VCaP (cell line): ENCODE data around the gene HTR1D.
A peak's percentile ranks its signal among the peaks of the same experiment; 100 is the strongest.
"Not testable (repeated sequence)": the region's sequence is repeated elsewhere in the genome, so short reads cannot be mapped to it uniquely, and the experiment has no call there.

ENCODE experiments used
- H3K27ac ChIP-seq: fragments of 450-650 bp; 2 replicates; pipeline ENCODE4 v1.5.1; 2017
- TF ChIP-seq, protein P1 (sequence below): fragments of 450-650 bp; conservative IDR thresholded peaks from 2 replicates; pipeline ENCODE4 v1.5.1; 2017; ENCODE audit warnings: mild to moderate bottlenecking, moderate library complexity

HTR1D gene

DNA sequence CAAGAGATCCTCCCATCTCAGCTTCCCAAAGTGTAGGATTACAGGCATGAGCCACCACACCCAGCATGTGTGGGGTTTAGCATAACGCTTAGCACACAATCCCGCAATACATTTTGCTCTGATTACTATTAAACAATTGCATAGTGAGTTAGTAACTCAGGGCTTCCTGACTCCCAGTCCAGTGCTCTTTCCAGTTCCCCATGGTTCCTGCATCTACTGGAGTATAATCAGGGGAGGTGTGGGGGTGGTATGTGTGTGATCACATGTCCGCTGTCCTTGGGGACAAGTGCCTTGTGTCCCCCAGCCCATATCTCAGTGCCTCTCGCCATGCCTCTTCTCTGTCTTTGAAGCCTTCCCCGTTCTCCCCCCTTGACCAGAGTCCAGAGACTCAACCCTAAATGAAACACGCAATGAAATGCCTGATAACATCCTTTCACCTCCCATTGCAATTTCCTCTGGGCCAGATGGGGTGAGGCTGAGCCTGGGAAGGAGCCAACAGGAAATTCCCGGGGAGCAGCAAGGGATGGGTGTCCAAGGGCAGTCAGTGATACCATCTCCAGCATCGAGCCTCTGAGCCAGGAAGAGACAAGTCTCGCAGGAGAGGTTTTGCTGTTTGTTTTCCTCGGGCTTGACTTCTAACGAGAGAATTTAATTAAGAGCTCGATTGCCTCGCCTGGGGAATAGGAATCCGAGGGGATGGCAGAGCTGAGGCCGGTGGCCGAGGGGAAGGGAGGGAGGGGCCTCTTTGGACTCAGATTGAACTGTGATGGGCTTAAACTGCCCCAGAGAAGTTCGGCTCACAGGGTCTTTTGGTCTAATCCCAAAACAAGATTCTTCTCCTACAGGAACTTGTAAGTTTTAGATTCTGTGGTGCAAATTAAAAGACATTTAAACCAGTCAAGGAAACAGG is 7.7 kb upstream of the HTR1D start:
- TF ChIP-seq, protein P1, sequence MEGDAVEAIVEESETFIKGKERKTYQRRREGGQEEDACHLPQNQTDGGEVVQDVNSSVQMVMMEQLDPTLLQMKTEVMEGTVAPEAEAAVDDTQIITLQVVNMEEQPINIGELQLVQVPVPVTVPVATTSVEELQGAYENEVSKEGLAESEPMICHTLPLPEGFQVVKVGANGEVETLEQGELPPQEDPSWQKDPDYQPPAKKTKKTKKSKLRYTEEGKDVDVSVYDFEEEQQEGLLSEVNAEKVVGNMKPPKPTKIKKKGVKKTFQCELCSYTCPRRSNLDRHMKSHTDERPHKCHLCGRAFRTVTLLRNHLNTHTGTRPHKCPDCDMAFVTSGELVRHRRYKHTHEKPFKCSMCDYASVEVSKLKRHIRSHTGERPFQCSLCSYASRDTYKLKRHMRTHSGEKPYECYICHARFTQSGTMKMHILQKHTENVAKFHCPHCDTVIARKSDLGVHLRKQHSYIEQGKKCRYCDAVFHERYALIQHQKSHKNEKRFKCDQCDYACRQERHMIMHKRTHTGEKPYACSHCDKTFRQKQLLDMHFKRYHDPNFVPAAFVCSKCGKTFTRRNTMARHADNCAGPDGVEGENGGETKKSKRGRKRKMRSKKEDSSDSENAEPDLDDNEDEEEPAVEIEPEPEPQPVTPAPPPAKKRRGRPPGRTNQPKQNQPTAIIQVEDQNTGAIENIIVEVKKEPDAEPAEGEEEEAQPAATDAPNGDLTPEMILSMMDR, result no peak
- no peak overlapping the region for H3K27ac ChIP-seq

DNA sequence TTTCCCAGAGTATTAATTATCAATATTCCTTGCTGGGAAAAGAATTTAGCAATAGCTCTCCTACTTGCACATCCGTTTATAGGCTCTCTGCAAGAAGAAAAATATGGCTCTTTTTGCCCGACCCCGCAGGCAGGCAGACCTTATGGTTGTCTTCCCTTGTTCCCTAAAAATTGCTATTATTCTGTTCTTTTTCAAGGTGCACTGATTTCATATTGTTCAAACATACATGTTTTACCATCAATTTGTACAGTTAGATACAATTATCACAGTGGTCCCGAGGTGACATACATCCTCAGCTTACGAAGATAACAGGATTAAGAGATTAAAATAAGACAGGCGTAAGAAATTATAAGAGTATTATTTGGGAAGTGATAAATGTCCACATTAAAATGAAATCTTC is 6.7 kb upstream of the HTR1D start:
- H3K27ac ChIP-seq, result not testable (repeated sequence)

DNA sequence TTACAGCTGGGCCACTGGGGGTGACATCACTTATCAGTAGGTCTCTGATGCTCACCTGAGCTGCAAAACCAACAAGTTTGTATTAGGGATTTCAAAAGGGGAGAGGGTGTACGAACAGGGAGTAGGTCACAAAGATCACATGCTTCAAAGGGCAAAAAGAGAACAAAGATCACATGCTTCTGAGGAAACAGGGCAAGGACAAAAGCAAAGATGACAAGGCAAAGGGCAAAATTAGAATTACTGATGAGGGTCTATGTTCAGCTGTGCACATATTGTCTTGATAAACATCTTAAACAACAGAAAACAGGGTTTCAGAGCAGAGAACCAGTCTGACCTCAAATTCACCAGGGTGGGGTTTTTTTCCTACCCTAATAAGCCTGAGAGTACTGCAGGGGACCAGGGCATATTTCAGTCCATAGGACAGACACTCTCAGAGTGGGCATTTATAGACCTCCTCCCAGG is 6.2 kb upstream of the HTR1D start:
- not testable (repeated sequence) for H3K27ac ChIP-seq

DNA sequence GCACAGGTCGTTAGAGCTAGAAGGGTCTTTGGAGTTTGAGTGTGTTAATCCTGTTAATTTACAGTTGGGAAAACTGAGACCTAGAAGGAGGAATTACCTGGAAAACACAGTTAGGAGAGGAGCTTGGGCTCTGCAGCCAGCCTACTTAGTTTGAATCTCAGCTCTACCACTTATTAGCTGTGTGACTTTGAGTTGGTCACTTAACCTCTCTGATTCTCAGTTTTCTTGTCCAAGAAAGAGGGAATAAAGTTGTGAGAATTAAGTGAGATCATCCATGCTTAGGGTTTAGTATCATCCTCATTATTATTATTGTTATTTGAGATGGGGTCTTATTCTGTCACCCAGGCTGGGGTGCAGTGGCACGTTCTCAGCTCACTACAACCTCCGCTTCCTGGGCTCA is 5.4 kb upstream of the HTR1D start:
- TF ChIP-seq, protein P1, result no peak
- no peak overlapping the region for H3K27ac ChIP-seq

DNA sequence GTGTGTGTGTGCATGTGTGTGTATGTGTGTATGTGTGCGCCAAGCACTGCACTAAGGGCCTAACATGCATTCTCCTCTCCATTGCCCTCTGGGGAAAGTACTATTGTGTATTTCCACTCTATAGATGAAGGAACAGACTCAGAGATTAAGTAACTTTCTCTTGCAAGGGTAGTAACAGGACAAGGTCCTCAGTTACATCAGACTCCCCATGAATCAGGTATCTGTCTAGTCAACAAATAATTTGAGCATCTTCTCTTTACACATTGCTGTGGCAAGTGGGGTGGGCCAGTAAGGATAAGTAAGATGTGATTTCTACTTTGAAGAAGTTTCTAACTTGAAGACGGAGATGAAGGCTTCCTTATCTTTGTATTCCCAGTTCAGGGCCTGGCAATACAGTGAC is 5.0 kb upstream of the HTR1D start:
- TF ChIP-seq, protein P1, result no peak
- no peak overlapping the region for H3K27ac ChIP-seq

DNA sequence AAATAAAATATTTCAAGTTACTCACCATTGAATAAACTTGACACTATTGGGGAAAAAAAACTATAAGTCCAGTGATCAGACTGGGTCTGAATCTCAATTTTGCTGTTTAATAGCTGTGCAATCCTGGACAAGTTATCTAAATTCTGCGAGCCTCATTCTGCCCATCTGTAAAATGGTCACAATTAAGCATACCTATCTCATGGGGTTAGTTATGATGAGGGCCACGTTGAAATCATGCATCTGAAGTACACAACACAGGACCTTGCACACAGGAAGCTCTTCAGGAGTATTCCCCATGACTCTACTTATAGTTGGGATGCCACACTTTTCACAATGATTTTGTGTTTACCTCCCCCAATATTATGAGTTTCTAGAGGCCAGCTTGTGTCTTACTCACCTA is 3.8 kb upstream of the HTR1D start:
- H3K27ac ChIP-seq, result no peak overlapping the region
- TF ChIP-seq, protein P1, result no peak

DNA sequence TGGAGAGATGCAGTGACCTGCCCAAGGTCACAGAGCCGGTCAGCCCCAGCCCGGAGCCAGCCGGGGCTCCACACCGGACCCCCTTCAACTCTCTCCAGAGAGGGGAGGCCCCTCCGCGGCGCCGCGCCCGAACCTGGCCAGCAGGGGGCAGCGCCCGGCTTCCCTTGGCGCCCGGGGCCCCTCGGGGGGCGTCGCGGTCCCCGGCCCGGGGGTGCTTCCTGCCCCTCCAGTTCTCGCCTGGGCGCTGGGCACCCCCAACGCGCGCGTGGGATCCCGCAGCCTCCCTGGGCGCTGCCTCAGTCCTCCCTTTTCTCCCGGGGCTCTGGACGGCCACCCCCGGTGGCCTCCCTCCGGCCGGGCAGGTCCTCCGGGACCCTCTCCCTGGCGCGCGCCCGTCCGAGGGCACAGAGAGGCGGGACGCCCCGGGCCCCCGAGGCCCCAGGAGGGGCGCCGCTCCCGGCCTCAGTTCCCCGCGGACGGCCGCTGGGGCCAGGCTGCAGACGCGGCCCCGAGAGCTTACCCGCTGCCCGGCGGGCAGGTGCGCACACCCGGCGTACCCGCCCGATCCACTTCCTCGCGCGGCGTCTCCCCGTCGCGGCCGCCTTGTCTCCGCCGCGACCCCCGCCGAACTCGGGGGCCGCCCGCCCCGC is 406 bp downstream of the HTR1D start:
- TF ChIP-seq, protein P1, result peak; percentile 88
- H3K27ac ChIP-seq, result peak overlapping the region; percentile 16; the same call in 1 of the 2 replicates

DNA sequence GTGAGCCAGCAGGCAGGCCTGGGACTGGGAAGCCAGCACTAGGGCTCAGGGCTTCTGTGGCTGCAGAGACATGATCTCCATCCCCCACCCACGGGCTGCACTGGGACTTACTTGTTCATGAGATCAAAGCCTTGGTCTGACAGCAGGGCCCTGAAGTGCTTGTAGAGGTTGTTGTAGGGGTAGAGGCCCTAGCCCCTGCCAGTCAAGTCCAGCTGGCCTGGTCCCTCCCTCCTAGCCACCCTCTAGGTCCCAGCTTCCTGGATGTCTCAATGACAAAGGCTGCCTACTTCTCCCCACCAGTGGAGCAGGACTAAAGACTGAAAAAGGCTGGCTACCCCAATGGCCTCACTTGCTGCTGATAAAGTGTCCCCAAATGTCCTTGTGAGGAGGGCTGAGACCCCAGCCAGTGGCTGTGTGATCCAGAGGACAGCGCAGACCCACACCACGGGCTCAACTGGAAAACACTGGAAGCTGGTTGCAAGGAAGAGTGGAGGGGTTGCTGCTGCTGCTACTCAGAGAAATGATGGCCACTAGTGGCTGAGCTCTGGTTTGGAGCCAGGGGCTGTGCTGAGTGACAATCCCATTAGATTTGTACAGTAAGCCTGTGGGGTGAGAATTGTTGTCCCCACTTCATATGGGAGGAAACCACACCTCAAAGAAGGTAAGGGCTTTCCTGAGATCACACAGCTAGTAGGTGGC is 1.4 kb downstream of the HTR1D start:
- no peak overlapping the region for H3K27ac ChIP-seq
- TF ChIP-seq, protein P1, result no peak
